ENCODE measurements around the gene ANKS3.

Gene ANKS3

GRCh38 chr16:4686497-4687210 is 47.4 kb downstream of the ANKS3 start:
- Histone ChIP-seq H3K36me3 (ENCODE audit: control insufficient read depth, insufficient read depth, low read length) (peaks cover 39% of the 10 kb centered on the region), H3K4me1 (ENCODE audit: control insufficient read depth, insufficient read depth, low read length) (no peaks in the 10 kb centered on the region), H3K4me3 (ENCODE audit: low read depth, low read length) (no peak overlapping the region)

DNA sequence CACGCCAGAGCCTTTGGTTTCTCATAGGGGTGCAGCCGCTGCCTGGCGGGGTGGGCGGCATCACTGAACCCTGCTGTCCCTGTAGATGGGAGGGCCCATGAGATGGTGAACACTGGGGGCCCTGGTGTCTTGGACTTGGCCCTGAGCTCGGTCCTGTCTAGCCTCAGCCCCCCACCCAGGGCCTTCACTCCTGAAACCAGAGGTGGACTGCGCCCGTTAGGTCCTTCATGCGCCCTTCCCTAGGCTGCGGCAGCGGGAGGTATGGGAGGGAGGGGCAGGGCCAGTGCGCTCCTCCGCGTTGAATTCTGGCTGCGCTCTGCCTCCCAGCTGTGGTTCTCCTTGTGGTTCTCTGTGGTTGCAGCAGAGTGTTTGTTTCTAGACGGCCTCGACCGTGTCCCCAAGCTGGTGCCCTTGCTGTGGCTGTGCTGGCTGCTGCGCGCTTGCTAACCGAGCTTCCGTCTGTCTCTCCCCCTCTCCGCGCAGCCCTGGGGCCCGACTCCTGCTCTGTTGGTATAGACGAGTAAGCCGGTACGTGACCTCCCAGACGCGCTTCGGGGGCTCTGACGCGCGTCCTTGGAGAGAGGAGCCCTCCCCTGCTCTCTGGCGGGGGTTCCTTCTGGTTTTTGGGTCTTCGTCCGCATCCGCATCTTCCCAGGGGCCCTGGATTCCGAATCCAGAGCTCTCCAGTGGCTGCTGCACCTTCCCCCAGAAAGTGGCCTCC is 48.1 kb downstream of the ANKS3 start:
- H3K4me1 ChIP-seq (ENCODE audit: control insufficient read depth, insufficient read depth, low read length): no peaks in the 10 kb centered on the region
- H3K27me3 ChIP-seq (ENCODE audit: control insufficient read depth, insufficient read depth, low read length): no peaks in the 10 kb centered on the region
- H3K27ac ChIP-seq (ENCODE audit: low read depth, low read length): no peak overlapping the region
- peaks cover 46% of the 10 kb centered on the region for H3K36me3 ChIP-seq (ENCODE audit: control insufficient read depth, insufficient read depth, low read length)
- H3K9ac ChIP-seq (ENCODE audit: low read depth, low read length): no peak overlapping the region
- H3K9me3 ChIP-seq (ENCODE audit: control insufficient read depth, insufficient read depth, low read length): no peaks in the 10 kb centered on the region
- H3K4me3 ChIP-seq (ENCODE audit: low read depth, low read length): no peak overlapping the region

More at GRCh38 chr16:4686497-4687210, 47.4 kb downstream of the ANKS3 start:
- Histone ChIP-seq H3K9me3 (ENCODE audit: control insufficient read depth, insufficient read depth, low read length) (no peaks in the 10 kb centered on the region), H3K27me3 (ENCODE audit: control insufficient read depth, insufficient read depth, low read length) (no peaks in the 10 kb centered on the region), H3K27ac (ENCODE audit: low read depth, low read length) (no peak overlapping the region), H3K9ac (ENCODE audit: low read depth, low read length) (no peak overlapping the region)

GRCh38 chr16:4685292-4685691 is 48.8 kb downstream of the ANKS3 start:
- no peak overlapping the region for H3K4me3 ChIP-seq (ENCODE audit: low read depth, low read length)
- H3K9ac ChIP-seq (ENCODE audit: low read depth, low read length): no peak overlapping the region
- H3K27ac ChIP-seq (ENCODE audit: low read depth, low read length): no peak overlapping the region
- H3K9me3 ChIP-seq (ENCODE audit: control insufficient read depth, insufficient read depth, low read length): no peaks in the 10 kb centered on the region
- no peaks in the 10 kb centered on the region for H3K4me1 ChIP-seq (ENCODE audit: control insufficient read depth, insufficient read depth, low read length)
- peaks cover 47% of the 10 kb centered on the region for H3K36me3 ChIP-seq (ENCODE audit: control insufficient read depth, insufficient read depth, low read length)
- no peaks in the 10 kb centered on the region for H3K27me3 ChIP-seq (ENCODE audit: control insufficient read depth, insufficient read depth, low read length)

DNA sequence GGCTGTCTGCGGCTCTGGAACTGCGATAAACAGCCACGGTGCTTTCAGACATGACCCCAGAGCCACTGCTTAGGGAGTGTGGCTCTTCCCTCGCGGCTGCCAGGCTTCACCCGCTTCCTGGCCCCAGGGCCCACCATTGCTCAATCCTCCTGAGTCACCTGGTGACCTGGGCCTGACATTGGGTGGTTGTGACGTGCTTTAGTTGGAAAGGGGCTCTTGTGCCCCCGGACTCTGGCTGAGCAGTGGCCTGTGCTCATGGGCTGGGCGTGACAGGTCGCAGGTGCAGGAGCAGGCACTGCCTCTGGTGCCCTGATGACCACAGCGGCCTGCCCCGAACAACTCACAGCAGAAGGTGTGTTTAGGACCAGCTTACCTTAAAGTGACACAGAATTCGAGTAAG is 49.3 kb downstream of the ANKS3 start:
- peaks cover 50% of the 10 kb centered on the region for H3K36me3 ChIP-seq (ENCODE audit: control insufficient read depth, insufficient read depth, low read length)

GRCh38 chr16:4684058-4684715 is 49.9 kb downstream of the ANKS3 start:
- no peak overlapping the region for H3K9ac ChIP-seq (ENCODE audit: low read depth, low read length)
- H3K9me3 ChIP-seq (ENCODE audit: control insufficient read depth, insufficient read depth, low read length): no peaks in the 10 kb centered on the region
- no peaks in the 10 kb centered on the region for H3K4me1 ChIP-seq (ENCODE audit: control insufficient read depth, insufficient read depth, low read length)
- no peak overlapping the region for H3K4me3 ChIP-seq (ENCODE audit: low read depth, low read length)
- no peaks in the 10 kb centered on the region for H3K27me3 ChIP-seq (ENCODE audit: control insufficient read depth, insufficient read depth, low read length)
- peaks cover 54% of the 10 kb centered on the region for H3K36me3 ChIP-seq (ENCODE audit: control insufficient read depth, insufficient read depth, low read length)
- H3K27ac ChIP-seq (ENCODE audit: low read depth, low read length): no peak overlapping the region

More for the DNA sequence above, 49.3 kb downstream of the ANKS3 start:
- H3K27ac ChIP-seq (ENCODE audit: low read depth, low read length): no peak overlapping the region
- H3K9ac ChIP-seq (ENCODE audit: low read depth, low read length): no peak overlapping the region
- H3K27me3 ChIP-seq (ENCODE audit: control insufficient read depth, insufficient read depth, low read length): no peaks in the 10 kb centered on the region
- no peaks in the 10 kb centered on the region for H3K9me3 ChIP-seq (ENCODE audit: control insufficient read depth, insufficient read depth, low read length)
- no peaks in the 10 kb centered on the region for H3K4me1 ChIP-seq (ENCODE audit: control insufficient read depth, insufficient read depth, low read length)
- no peak overlapping the region for H3K4me3 ChIP-seq (ENCODE audit: low read depth, low read length)

- H3K27ac ChIP-seq (ENCODE audit: low read depth, low read length): peak overlapping the region; percentile 20
- H3K27me3 ChIP-seq (ENCODE audit: control insufficient read depth, insufficient read depth, low read length): no peaks in the 10 kb centered on the region
- H3K9me3 ChIP-seq (ENCODE audit: control insufficient read depth, insufficient read depth, low read length): no peaks in the 10 kb centered on the region
- H3K36me3 ChIP-seq (ENCODE audit: control insufficient read depth, insufficient read depth, low read length): peaks cover 54% of the 10 kb centered on the region
- no peak overlapping the region for H3K4me3 ChIP-seq (ENCODE audit: low read depth, low read length)
- H3K4me1 ChIP-seq (ENCODE audit: control insufficient read depth, insufficient read depth, low read length): no peaks in the 10 kb centered on the region
- no peak overlapping the region for H3K9ac ChIP-seq (ENCODE audit: low read depth, low read length)
These were observed 50.6 kb downstream of the ANKS3 start for GRCh38 chr16:4683255-4684057.

- Histone ChIP-seq H3K27ac (ENCODE audit: low read depth, low read length) (peak overlapping the region; percentile 20), H3K9ac (ENCODE audit: low read depth, low read length) (no peak overlapping the region), H3K36me3 (ENCODE audit: control insufficient read depth, insufficient read depth, low read length) (peaks cover 56% of the 10 kb centered on the region), H3K4me1 (ENCODE audit: control insufficient read depth, insufficient read depth, low read length) (no peaks in the 10 kb centered on the region), H3K4me3 (ENCODE audit: low read depth, low read length) (no peak overlapping the region), H3K9me3 (ENCODE audit: control insufficient read depth, insufficient read depth, low read length) (no peaks in the 10 kb centered on the region), H3K27me3 (ENCODE audit: control insufficient read depth, insufficient read depth, low read length) (no peaks in the 10 kb centered on the region)
These were observed 51.3 kb downstream of the ANKS3 start for GRCh38 chr16:4682616-4683254.

- Histone ChIP-seq H3K27ac (ENCODE audit: low read depth, low read length) (no peak overlapping the region), H3K36me3 (ENCODE audit: control insufficient read depth, insufficient read depth, low read length) (peaks cover 53% of the 10 kb centered on the region), H3K4me3 (ENCODE audit: low read depth, low read length) (no peak overlapping the region), H3K9ac (ENCODE audit: low read depth, low read length) (no peak overlapping the region), H3K27me3 (ENCODE audit: control insufficient read depth, insufficient read depth, low read length) (no peaks in the 10 kb centered on the region), H3K4me1 (ENCODE audit: control insufficient read depth, insufficient read depth, low read length) (no peaks in the 10 kb centered on the region), H3K9me3 (ENCODE audit: control insufficient read depth, insufficient read depth, low read length) (no peaks in the 10 kb centered on the region)
These were observed 51.9 kb downstream of the ANKS3 start for GRCh38 chr16:4682084-4682591.

- Histone ChIP-seq H3K9ac (ENCODE audit: low read depth, low read length) (no peak overlapping the region), H3K36me3 (ENCODE audit: control insufficient read depth, insufficient read depth, low read length) (peaks cover 55% of the 10 kb centered on the region), H3K27me3 (ENCODE audit: control insufficient read depth, insufficient read depth, low read length) (no peaks in the 10 kb centered on the region), H3K9me3 (ENCODE audit: control insufficient read depth, insufficient read depth, low read length) (no peaks in the 10 kb centered on the region), H3K4me3 (ENCODE audit: low read depth, low read length) (no peak overlapping the region), H3K4me1 (ENCODE audit: control insufficient read depth, insufficient read depth, low read length) (no peaks in the 10 kb centered on the region), H3K27ac (ENCODE audit: low read depth, low read length) (no peak overlapping the region)
These were observed 52.5 kb downstream of the ANKS3 start for GRCh38 chr16:4681471-4682083.
